Activated CD4-positive, alpha-beta memory T cell treated with anti-CD3 and anti-CD28 coated beads, Interleukin-2, amount 10 ng/mL, durations not matched to agents 7 days and 5 days (primary cell): ENCODE measurements around the gene REC114. TPM values are rescaled to one million over a fixed set of nuclear protein-coding genes. Genes with fewer than 3 reads are reported as not detected.

Experiments used
- CTCF ChIA-PET: fragments of 350-600 bp; sonication (Branson Sonifier 250); formaldehyde crosslinking; loops from one replicate; lab custom pipeline; 2021; ENCODE audit warnings: antibody characterized with exemption, inconsistent platforms; lab: Charles Lee
- POLR2A ChIA-PET: fragments of 350-600 bp; sonication (Branson Sonifier 250); formaldehyde crosslinking; loops from one replicate; lab custom pipeline; 2021; ENCODE audit warnings: antibody characterized with exemption; lab: Charles Lee
- DNase-seq: peaks from one replicate; pipeline ENCODE4 v3.0.0-alpha.2; 2020
- H3K27ac Mint-ChIP-seq: one replicate; pipeline ENCODE4 v1.8.0; 2021; ENCODE audit warnings: mild to moderate bottlenecking, mixed read lengths
- H3K27me3 Mint-ChIP-seq: one replicate; pipeline ENCODE4 v1.8.0; 2021; ENCODE audit warnings: mixed read lengths
- H3K36me3 Mint-ChIP-seq: one replicate; pipeline ENCODE4 v1.8.0; 2021; ENCODE audit warnings: low read depth, mixed read lengths
- H3K4me1 Mint-ChIP-seq: one replicate; pipeline ENCODE4 v1.8.0; 2021; ENCODE audit warnings: mixed read lengths
- H3K4me3 Mint-ChIP-seq: one replicate; pipeline ENCODE4 v1.8.0; 2021; ENCODE audit warnings: mild to moderate bottlenecking, mixed read lengths
- H3K9me3 Mint-ChIP-seq: one replicate; pipeline ENCODE4 v1.8.0; 2021; ENCODE audit warnings: mixed read lengths
- total RNA-seq, 2 experiments: library from RNA; stranded (reverse); gene quantifications; one replicate each; pipeline ENCODE4 v1.2.3, GENCODE V29; 2021

The REC114 gene
- total RNA-seq, 2 experiments from 2014 or later: not detected

DNA sequence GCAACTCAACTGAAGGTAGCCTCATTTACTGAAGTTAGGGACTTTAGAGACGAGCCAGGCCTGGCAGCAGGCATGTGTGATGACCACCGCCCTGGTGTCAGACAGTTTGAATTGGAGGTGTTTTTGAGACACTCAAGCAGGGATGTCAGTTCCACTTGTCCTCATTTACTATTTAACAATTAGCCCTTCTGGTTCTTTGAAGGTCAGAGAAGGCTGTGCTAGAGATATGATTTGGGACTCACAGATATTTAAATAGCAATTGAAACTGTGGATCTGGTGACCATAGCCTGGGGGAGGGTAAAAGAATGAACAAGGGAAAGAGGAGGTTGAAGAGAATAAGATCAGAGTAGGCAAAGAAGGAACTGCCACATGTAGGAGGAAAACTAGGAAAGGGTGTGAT lies 74.6 kb downstream of the REC114 start:
- Mint-ChIP-seq H3K4me1 (peaks cover 23% of the 10 kb centered on the region), H3K27me3 (no peaks in the 10 kb centered on the region), H3K9me3 (no peaks in the 10 kb centered on the region), H3K36me3 (no peaks in the 10 kb centered on the region), H3K27ac (no peak overlapping the region), H3K4me3 (no peak overlapping the region)
- no peak for DNase-seq
- ChIA-PET POLR2A (no interaction called here), CTCF (no interaction called here)

DNA sequence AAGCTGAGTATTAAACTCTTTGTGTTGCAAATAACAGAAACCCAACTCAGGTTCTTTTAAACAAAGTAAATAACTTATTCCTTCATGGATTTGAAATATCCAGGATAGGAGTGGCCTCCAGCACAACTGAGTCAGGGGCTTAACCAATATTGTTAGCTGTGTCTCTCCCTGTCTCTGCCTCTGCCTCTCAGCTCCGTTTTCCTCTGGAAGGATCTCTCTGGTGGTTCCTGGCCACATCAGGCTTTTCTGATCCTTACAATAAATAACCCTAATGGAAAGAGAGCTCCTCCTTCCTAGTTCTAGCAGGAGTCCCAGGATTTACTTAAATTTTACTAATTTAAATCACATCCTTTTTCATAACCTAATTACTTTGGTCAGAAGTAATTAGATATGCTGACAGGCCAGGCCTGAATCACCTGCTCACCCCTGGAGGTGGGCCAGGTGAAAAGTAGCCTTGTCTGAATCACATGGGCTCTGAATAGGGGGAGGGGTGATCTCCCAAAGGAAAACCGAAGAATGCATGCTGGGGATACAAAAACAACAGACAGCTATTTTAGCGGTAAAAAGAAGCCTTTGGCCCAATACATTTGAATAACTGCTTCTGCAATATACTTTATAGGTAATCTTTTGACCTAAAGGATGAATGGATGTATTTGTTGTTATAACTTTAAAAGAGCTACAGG lies 75.4 kb downstream of the REC114 start:
- Mint-ChIP-seq H3K4me1 (peaks cover 23% of the 10 kb centered on the region), H3K4me3 (no peak overlapping the region)
- CTCF ChIA-PET: no interaction called here

DNA sequence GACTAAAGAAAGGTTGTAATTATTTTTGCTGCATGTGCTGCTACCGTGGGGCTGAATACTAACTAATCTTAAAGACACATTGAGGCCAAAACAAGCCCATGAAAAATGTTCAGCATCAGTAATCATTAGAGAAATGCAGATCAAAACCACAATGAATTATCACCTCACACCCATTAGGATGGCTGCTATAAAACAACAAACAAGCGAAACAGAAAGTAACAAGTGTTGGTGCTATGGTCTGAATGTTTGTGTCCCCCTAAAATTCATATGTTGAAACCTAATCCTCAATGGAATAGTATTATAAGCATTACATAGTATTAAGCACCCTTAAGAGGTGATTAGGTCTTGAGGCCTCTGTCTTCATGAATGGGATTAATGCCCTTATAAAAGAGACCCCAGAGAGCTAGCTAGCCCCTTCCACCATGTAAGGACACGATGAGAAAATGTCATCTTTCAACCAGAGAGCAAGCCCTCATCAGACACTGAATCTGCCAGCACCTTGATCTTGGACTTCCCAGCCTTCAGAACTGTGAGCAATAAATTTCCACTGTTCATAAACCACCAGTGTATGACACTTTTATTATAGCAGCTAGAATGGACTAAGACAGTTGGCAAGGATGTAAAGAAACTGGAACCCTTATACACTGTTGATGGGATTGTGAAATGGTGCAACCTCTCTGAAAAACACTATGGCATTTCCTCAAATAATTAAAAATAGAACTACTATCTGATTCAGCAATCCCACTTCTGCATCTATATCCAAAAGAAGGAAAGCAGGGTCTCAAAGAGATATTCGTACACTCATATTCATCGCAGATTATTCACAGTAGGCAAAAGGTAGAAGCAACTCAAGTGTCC lies 76.1 kb downstream of the REC114 start:
- peaks cover 23% of the 10 kb centered on the region for H3K4me1 Mint-ChIP-seq
- ChIA-PET CTCF (no interaction called here), POLR2A (no interaction called here)
- H3K36me3 Mint-ChIP-seq: no peaks in the 10 kb centered on the region
- no peaks in the 10 kb centered on the region for H3K9me3 Mint-ChIP-seq
- DNase-seq: no peak
- no peak overlapping the region for H3K27ac Mint-ChIP-seq
- no peak overlapping the region for H3K4me3 Mint-ChIP-seq
- peaks cover 3% of the 10 kb centered on the region for H3K27me3 Mint-ChIP-seq

More for the DNA sequence above, 75.4 kb downstream of the REC114 start:
- Mint-ChIP-seq H3K27ac (no peak overlapping the region), H3K36me3 (no peaks in the 10 kb centered on the region), H3K9me3 (no peaks in the 10 kb centered on the region), H3K27me3 (no peaks in the 10 kb centered on the region)
- POLR2A ChIA-PET: no interaction called here
- DNase-seq: no peak

DNA sequence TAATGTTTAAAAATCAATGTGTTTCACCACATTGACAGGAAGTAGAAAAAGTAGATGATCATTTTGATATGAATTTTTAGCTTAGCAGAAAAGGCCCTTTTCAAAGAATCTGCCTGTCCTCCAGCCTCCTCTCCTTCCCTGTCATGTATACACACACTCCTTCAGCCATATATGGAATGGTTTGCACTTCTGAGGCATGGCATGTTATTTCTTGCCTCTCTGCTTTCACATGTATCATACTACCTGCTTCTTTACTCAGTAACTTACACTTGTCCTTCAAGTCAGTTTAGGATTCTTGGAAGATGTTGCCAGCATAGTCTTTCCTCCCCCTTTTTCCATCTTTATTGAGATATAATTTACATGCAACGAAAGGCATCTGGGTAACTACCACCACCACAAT lies 79.0 kb downstream of the REC114 start:
- Mint-ChIP-seq H3K9me3 (no peaks in the 10 kb centered on the region), H3K36me3 (no peaks in the 10 kb centered on the region), H3K27ac (no peak overlapping the region), H3K27me3 (peaks cover 11% of the 10 kb centered on the region), H3K4me1 (peaks cover 19% of the 10 kb centered on the region), H3K4me3 (no peak overlapping the region)
- DNase-seq: no peak
- ChIA-PET CTCF (no interaction called here), POLR2A (no interaction called here)

DNA sequence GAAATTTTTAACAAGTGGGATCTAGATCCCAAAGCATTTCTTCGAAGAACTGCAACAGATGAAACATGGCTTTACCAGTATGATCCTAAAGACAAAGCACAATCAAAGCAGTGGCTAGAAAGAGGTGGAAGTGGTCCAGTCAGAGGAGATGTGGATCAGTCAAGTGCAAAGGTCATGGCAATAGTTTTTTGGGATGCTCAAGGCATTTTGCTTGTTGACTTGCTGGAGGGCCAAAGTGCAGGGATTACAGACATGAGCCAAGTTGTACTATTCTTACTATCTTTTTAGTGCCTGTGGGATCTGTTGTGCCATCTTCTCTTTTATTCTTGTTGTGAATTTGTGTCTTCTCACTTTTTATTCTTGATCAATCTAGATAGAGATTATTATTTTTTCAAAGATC lies 82.0 kb downstream of the REC114 start:
- peaks cover 3% of the 10 kb centered on the region for H3K4me1 Mint-ChIP-seq
- H3K27ac Mint-ChIP-seq: no peak overlapping the region
- no peaks in the 10 kb centered on the region for H3K9me3 Mint-ChIP-seq
- no peaks in the 10 kb centered on the region for H3K36me3 Mint-ChIP-seq
- DNase-seq: no peak
- CTCF ChIA-PET: no interaction called here
- H3K27me3 Mint-ChIP-seq: peaks cover 11% of the 10 kb centered on the region
- no peak overlapping the region for H3K4me3 Mint-ChIP-seq
- POLR2A ChIA-PET: interaction anchor here (0.7 kb wide), 1 partner anchor 26 kb away, joined by 3 read pairs; no protein-coding TSS in a partner anchor

DNA sequence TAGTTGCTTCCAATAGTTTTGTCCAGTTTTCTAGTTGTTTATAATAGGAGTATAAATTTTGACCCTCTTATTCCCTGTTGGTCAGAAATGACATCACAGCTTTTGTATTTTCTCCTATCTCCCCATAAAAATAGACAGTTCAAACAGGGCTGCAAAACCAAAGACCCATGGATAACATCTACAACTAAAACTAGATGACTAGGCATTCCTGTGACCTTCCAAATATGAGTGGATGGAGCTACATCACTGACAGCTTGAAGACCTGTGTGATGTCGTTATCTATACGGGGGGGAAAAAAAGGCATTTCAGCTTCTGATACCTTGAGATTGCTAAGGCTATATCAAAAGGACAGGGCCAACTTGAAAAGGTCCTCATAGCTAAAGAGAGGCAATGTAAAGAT lies 84.6 kb downstream of the REC114 start:
- Mint-ChIP-seq H3K4me3 (no peak overlapping the region), H3K27me3 (peaks cover 11% of the 10 kb centered on the region), H3K36me3 (no peaks in the 10 kb centered on the region), H3K27ac (no peak overlapping the region), H3K4me1 (no peaks in the 10 kb centered on the region), H3K9me3 (no peaks in the 10 kb centered on the region)
- ChIA-PET CTCF (no interaction called here), POLR2A (no interaction called here)
- no peak for DNase-seq

DNA sequence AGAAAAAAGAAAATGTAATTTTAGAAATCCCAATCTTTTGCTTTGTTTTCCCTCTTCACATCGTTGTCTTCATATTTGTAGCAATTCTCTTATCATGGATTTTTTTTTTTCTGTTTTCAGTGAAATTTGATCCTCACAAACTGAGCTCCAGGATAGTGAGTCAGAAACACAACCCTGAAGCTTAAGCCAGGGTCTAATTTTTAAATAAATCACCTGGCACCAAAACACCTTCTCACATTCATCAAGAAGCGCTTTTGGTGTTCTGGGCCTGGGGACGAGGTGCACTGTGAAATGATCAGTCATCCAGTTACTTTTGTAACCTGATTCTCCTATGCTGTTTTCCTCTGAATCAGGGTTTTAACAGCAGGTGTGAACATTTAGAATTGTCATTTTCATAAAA lies 87.7 kb downstream of the REC114 start:
- Mint-ChIP-seq H3K4me3 (no peak overlapping the region), H3K36me3 (no peaks in the 10 kb centered on the region), H3K27ac (no peak overlapping the region), H3K4me1 (no peaks in the 10 kb centered on the region), H3K9me3 (no peaks in the 10 kb centered on the region), H3K27me3 (peaks cover 6% of the 10 kb centered on the region)
- DNase-seq: no peak
- ChIA-PET CTCF (interaction anchor here (0.6 to 1.8 kb wide), 2 partner anchors 106 to 961 kb away, joined by 3 to 7 read pairs; no protein-coding TSS in a partner anchor), POLR2A (no interaction called here)

DNA sequence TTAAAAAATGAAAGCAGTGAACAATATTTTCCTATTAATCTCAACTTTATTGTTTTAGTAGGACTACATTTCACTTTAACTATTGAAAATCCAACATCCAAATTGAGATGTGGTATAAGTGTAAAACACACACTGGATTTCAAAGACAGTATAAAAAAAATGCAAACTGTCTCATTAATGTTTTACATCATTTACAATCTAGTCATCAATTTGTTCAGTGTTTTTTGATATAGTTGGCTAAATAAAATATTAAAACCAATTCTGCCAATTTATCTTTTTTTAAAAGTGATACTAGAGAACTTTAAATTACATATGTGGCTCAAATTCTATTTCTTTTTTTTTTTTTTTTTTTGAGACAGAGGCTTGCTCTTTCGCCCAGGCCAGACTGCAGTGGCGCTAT lies 95.2 kb downstream of the REC114 start:
- CTCF ChIA-PET: no interaction called here
- no peaks in the 10 kb centered on the region for H3K9me3 Mint-ChIP-seq
- no peaks in the 10 kb centered on the region for H3K4me1 Mint-ChIP-seq
- no peak overlapping the region for H3K4me3 Mint-ChIP-seq
- POLR2A ChIA-PET: no interaction called here
- H3K27ac Mint-ChIP-seq: no peak overlapping the region
- H3K27me3 Mint-ChIP-seq: peaks cover 1% of the 10 kb centered on the region
- DNase-seq: no peak
- H3K36me3 Mint-ChIP-seq: no peaks in the 10 kb centered on the region

DNA sequence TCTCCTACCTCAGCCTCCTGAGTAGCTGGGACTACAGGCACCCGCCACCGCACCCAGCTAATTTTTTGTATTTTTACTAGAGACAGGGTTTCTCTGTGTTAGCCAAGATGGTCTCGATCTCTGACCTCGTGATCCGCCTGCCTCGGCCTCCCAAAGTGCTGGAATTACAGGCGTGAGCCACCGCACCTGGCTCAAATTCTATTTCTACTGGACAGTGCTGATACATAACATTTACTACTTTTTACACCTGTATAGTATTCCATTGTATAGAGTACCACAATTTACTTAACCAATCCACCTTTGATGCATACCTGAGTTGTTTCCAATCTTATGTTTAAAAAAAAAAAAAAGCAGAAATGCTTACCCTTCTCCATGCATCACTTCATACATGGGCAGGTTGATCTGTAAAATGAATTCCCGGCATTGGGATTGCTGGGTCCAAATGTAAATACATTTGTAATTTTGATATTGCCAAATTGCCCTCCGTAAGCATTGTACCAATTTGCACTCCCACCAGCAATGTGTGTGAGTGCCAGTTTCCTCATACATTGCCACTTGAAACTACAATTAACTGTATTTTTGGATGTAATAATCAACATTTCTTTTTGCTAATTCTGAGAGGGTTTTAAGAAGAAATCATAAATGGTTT lies 95.7 kb downstream of the REC114 start:
- CTCF ChIA-PET: interaction anchor here (0.6 kb wide), 1 partner anchor 69 kb away, joined by 3 read pairs; no protein-coding TSS in a partner anchor
- H3K27ac Mint-ChIP-seq: no peak overlapping the region
- H3K36me3 Mint-ChIP-seq: no peaks in the 10 kb centered on the region
- H3K4me3 Mint-ChIP-seq: no peak overlapping the region
- POLR2A ChIA-PET: no interaction called here
- DNase-seq: no peak
- no peaks in the 10 kb centered on the region for H3K4me1 Mint-ChIP-seq
- no peaks in the 10 kb centered on the region for H3K9me3 Mint-ChIP-seq
- H3K27me3 Mint-ChIP-seq: peaks cover 1% of the 10 kb centered on the region

DNA sequence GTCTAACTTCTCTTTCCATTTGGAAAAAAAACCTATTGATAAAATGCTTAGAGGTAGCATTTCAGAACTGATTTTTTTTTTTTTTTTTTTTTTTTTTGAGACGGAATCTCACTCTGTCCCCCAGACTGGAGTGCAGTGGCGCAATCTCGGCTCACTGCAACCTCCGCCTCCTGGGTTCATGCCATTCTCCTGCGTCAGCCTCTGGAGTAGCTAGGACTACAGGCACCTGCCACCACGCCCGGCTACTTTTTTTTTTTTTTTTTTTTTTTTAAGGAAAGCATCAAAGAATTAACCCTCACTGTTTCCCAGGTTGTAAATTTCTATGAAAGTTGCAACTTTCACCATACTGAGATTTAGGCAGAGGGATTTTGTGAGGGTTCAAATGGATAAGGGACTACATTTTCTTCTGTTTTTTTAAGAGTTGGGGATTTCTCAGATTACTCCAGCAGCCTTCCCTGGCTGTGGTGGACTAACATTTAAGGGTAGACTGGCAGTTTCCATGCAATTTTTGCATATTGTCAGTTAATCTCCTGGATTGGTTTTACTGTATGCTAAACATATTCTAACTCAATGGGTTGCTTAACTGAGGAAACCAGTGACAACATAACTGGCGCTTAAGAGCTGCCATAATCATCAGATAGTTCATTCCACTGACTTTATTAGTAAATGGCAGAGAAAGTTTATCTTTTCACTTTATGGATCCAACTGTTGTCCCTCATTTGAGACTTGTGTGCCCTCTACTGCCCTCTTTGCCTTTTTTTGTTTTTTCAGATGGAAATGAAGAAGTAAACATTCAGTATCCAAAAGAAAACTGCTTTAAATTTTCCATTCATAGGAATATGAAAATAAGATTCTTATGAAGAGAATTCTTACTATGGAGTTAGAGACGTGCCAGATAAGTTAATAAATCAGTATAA lies 96.5 kb downstream of the REC114 start:
- Mint-ChIP-seq H3K9me3 (no peaks in the 10 kb centered on the region), H3K36me3 (no peaks in the 10 kb centered on the region), H3K4me3 (no peak overlapping the region), H3K4me1 (no peaks in the 10 kb centered on the region), H3K27me3 (peaks cover 1% of the 10 kb centered on the region), H3K27ac (no peak overlapping the region)
- DNase-seq: no peak
- ChIA-PET CTCF (interaction anchor here (0.6 to 0.7 kb wide), 2 partner anchors 21 to 70 kb away, joined by 3 read pairs; no protein-coding TSS in a partner anchor), POLR2A (no interaction called here)

DNA sequence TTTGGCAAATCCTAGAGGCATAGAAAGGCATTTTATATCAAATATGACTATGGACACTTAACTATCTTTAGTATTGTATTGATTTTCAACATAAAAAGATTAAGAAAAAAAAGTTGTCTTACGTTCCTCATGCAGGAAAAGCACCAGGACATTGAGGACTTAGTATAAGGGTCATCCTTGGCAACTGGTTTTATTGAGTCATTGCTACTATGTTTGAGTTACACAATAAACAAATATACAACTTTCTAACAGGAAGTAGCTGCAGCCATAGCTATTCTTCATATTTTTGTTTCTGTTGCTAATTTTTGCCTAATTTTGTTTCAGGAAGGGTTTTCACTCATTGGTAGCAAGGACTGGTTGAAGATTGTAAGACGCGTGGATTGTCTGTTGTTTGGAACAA lies 97.2 kb downstream of the REC114 start:
- Mint-ChIP-seq H3K4me1 (no peaks in the 10 kb centered on the region), H3K4me3 (no peak overlapping the region), H3K27ac (no peak overlapping the region), H3K27me3 (peaks cover 1% of the 10 kb centered on the region), H3K36me3 (no peaks in the 10 kb centered on the region), H3K9me3 (no peaks in the 10 kb centered on the region)
- no peak for DNase-seq
- ChIA-PET POLR2A (no interaction called here), CTCF (interaction anchor here (0.7 kb wide), 1 partner anchor 20 kb away, joined by 3 read pairs; no protein-coding TSS in a partner anchor)

DNA sequence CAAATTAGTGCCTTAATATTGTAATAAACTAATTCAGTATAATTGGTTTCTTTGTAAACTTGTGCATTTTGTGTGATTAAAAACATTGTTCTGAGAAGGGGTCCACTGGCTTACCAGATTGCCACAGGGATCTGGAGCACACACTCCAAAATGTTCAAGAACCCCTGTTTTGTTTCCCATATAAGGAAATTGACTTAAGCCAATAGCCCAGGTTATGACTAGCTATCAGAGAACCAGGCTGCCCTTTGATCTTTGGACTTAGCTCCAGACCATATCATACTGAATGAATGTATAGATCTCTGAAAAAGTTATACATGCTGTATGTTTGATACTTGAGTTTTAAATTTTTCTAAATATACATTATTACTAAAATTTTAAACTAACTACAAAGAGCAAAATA lies 98.5 kb downstream of the REC114 start:
- Mint-ChIP-seq H3K4me1 (no peaks in the 10 kb centered on the region), H3K27ac (no peak overlapping the region), H3K36me3 (no peaks in the 10 kb centered on the region), H3K27me3 (no peaks in the 10 kb centered on the region), H3K9me3 (no peaks in the 10 kb centered on the region), H3K4me3 (no peak overlapping the region)
- ChIA-PET CTCF (no interaction called here), POLR2A (no interaction called here)
- DNase-seq: no peak
